Measurements from ENCODE around the gene CTTN.
"Not testable (repeated sequence)": the region's sequence is repeated elsewhere in the genome, so short reads cannot be mapped to it uniquely, and the experiment has no call there.

Gene CTTN

DNA sequence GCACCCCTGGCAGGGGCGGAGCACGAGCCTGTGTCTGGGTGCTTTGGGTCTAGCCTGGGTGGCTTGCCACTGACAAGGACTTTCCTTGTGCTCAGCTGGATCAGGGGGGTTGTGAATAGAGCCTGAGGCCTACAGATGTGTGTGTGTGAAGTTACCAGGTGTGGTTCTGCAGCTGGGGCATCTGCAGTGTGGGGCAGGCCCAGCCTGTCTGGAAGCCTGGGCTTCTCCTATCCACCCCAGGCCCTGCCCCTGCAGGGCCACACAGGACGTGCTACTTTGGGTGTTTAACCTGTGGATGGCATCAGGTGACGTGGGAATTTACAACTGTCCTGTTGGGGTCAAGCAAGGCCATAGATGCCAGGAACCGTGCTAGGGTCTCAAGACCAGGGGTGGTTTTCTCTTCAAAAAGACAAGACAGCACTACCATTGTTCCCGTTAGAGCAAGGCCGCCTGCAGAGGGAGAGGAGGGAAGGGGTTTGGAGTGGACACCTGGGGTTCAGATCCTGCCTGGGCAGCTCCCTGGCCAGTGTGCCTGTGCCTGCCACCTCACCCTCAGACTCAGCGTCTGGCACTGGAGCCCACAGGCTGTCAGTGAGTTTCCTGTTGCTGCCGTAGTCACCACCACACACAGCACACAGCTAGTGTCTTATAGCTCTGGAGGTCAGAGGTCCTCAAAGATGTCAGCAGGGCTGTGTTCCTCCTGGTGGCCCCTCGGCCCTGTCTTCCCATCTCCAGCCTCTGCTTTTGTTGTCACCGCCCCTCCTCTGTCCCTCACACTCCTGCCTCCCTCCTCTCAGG lies 31.6 kb downstream of the CTTN start:
- no peak for DNase-seq

DNA sequence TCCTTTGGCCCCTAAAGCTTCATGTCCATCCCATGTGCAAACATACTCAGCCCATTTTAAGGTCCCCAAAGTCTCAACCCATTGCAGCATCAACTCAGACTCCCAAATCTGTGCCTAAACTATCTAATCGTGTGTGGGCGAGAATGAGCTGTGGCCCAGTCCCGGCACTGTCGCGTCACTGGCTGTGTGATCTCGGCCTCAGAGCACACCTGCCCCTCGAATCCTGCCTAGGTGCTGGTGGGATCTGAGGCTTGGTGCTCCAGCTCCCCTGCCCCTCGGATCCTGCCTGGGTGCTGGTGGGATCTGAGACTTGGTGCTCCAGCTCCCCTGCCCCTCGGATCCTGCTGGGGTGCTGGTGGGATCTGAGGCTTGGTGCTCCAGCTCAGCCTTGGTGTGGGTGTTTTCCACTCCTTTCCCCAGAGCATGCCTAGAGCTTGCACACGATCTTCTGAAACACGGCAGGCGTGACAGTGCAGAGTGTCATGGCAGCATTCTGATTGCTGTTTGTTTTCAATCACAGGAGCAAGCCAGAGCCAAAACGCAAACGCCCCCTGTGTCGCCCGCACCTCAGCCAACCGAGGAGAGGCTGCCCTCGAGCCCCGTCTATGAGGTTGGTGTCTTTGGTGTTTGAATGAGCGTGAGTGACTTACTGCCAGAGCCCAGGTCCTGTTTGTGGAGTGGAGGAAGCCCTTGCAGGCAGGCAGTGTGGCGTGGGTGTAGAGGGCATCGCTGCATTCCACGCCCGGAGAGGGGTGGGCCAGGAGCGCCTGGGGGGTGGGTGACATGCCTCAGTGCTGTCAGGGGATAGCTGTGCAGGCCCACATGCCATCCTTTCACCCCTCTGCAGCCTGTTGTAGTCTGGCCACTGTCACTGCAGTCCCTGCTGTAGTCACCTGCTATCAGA lies 32.6 kb downstream of the CTTN start:
- DNase-seq = no peak

DNA sequence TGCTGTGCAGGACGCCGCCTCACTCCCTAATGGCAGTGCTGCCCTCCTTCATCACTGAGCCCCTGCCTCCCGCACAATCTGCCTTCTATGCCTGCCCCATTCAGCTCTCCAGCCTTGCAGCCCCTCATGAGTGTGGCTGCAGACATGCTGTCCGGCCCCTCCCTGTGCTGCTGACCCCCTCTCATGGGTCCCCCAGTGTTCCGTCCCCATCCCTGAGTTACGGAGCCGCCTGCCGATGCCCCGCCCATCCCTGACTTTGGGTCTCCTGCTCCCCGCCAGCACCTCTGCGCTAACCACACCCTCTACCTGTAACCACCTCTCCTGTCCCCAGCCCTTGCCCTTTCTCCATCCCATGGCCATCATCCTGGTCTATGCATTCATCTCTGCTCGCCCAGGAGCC lies 33.3 kb downstream of the CTTN start:
- DNase-seq = no peak

DNA sequence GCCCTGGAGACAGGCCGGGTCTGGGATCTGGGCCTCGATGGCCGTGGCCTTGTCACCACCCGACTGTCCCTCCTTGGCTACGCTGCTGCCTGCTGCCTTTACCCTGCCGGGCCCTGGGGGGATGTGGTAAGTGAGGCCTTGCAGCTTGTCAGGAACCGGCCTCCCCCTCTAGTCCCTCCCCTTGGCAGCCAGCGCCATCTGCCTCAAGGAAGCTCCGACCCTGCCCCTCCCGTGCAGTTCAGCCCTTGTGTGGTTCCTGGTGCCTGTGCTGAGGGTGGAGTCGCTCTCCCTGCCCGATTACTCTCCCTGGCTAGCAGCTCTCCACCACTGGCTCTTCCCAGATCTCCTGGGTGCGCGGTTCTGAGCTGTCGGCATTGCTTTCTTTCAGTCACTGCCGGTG lies 33.7 kb downstream of the CTTN start:
- no peak for DNase-seq

DNA sequence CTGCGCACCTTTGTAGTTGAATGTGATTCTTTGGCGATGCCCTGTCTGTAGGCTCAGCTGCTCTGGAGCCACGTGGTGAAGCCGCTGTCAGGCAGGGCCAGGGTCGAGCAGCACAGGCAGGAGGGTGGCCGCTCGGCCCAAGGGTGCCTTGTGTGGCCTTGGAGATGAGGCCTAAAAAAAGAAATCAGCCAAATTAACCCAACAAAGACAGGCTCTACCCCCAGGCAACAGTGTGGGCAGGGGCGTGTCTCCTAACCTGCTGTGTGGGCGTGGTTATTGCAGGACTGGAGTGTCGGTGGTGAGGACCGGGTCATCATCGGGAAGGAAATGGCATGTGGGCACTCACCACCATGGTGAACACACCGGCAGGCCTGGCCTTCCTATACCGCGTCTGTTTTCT lies 34.3 kb downstream of the CTTN start:
- DNase-seq = no peak

DNA sequence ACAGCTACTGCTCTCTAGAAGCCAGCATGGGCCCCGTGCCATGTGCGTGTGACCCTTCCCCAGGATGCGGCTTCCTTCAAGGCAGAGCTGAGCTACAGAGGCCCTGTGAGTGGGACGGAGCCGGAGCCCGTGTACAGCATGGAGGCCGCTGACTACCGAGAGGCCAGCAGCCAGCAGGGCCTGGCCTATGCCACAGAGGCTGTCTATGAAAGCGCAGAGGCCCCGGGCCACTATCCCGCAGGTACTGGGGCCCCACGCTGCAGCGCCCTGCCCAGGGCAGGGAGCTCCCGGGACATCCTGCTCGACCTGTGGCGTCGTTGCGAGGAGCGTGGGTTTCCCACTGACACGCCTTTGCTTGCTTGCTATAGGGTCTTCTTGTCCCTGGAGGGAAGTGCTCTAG lies 34.7 kb downstream of the CTTN start:
- DNase-seq = no peak

DNA sequence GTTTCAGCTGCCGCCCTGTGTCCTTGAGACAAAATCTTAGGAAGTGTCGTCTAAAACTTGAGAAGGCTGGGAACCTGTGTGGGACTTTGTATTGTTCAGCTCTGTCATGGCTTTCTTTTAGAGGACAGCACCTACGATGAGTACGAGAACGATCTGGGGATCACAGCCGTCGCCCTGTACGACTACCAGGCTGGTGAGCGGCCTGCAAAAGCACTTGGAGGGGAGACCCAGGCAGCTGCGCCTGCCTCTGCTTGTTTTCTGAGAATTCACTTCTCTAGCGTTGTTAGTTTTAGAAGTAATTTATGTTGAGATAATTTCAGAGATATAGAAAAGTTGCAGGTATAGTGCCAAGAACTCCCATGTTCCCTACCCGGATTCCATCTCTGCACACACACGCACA lies 35.2 kb downstream of the CTTN start:
- no peak for DNase-seq

DNA sequence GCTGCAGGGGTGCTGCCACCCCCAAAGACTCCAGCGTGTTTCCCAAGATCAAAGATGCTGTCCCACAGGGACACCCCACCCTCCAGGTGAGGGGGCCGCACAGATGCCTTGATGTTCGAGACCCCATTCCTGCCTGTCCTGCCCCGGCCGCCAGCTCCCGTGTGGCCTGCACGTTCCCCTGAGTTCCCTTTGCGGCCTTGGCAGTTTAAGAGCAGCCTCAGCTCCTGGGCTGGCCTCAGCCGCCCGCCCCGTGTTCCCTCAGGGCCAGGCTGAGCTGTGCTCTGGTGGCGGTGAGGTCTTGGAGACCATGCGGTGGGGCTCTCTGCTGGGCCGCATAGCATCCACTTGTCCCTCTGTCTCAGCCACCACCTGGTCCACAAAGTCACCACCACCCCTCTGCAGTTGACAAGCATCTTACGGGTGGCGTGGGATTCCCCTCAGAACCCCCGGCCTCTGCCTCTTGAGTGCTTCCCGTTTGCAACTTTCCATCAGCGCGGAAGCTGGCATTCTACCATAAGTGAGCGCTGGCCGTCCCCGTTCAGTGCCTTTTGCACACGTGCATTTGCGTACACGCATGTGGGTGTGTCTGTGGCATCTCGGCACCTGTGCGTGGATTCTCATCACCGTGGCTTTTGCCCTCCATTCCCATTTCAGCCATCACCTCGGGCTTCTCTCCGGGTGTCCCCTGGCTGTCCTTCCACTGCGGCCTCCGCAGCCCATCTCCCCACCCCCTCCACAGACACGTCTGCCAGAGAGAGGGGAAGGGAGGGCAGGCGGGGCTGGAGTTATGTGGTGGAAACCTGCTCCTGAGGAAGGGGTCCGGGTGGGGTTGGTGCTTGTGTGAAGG lies 35.9 kb downstream of the CTTN start:
- DNase-seq = no peak

DNA sequence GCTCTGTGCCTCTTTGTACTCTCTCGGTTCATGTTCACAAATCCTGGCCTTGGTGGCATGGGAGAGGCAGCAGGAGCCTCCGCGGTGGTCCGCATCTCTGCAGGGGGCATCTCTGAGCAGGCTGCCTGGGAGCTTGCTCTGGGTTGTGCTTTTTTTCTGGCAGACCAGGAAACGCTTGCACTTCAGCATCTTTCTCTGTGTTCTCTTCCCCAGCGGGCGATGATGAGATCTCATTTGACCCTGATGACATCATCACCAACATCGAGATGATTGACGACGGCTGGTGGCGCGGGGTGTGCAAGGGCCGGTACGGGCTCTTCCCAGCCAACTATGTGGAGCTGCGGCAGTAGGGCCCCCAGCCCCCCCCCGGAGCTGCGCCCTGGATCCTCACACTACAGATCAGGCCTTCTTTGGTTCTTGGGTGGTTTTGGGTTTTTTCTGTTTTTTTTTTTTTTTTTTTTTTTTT lies 36.5 kb downstream of the CTTN start:
- DNase-seq = no peak

DNA sequence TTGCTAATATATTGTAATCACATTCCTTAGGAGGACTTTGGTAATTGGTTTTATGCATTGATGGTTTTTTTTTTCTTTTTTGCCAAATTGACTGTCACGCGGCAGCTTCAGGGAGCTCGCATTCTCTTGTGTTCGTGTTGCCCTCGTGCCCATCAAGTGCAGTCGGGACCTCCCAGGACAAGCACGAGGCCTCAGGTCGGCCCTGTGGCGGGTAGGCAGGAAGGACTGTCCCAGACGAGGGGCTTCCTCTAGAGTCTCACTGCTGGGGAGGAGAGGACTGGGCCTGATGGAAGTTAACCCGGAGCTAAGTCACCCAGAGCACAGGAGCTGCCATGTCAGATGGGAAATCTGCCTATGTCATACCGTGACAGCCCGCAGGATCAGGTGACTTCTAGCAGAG lies 37.0 kb downstream of the CTTN start:
- no peak for DNase-seq

DNA sequence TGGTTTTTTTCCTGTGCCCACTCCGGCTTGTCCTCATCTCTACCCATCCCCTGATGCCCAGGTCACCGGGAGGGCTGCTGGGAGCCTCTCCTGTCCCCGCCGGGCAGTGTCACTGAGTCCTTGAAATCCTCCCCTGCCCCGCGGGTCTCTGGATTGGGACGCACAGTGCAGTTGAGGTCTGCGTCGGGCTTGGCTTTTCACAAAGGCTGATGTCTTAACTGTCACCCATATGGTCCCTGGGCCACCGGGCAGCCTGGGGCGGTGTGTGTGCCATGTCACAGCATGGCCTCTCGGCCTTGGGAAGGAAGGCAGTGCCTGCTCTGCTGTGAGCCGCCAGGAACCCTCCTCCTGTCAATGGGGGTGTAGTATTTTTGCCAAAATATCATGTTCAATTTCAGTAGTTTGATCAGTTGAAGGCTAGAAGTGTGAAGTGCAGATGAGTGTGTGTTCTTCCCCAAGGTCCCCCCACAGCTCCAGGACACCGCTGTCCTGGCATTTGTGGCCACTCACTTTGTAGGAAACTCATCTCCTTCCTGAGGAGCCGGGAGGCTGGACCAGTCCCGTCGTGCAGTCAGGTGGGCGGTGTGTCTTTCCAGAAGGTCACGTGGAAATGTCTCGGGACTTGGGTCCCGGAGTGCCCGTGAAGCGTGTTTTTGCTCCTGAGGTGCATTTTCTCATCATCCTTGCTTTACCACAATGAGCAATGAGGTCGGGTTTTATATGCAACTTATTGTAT lies 37.6 kb downstream of the CTTN start:
- DNase-seq = no peak

DNA sequence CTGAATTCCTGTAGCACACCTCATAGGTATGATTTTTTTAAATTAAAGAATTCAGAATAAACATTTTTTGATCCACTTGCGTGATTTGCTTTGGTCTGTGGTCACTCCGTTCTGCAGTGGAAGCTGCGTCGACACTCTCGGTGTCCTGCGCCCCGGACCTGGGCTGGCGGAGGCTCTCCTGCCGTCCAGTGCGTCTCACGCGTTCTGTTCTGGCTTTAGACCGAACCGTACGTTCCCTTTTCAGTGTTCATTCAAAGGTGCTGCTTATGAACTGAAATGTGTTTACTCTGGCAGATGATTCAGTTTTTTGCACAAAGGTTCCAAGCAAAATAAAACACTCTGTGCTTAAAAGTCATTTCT lies 38.2 kb downstream of the CTTN start:
- DNase-seq = no peak

DNA sequence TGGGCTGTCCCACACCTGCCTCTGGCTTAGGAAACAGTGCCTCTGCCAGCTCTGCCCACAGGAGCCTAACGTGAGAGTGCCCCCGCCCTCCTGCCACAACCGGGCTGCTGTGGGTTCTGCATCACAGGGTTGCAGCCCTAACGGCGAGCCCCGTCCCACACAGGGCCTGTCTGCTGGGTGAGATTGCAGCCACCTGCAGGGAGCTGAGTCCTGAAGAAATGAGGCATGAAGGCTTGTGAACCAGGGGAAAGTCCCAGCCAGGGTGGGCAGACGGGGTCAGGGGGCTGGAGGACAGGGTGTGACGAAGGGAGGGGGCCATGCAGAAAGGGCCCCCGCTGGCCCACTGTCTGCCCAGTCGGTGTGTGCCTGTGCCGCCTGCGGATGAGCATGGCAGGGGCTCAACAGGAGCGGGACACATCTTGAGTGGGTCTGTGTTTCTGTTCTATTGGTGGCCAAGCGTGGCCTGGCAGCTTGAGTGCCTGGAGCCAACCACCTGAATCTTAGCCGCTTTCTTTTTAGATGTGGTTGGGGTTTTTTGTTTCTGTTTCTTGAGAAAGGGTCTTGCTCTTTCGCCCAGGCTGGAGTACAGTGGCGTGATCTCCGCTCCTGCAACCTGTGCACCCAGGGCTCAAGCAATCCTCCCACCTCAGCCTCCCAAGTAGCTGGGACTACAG lies 38.9 kb downstream of the CTTN start:
- DNase-seq = no peak

DNA sequence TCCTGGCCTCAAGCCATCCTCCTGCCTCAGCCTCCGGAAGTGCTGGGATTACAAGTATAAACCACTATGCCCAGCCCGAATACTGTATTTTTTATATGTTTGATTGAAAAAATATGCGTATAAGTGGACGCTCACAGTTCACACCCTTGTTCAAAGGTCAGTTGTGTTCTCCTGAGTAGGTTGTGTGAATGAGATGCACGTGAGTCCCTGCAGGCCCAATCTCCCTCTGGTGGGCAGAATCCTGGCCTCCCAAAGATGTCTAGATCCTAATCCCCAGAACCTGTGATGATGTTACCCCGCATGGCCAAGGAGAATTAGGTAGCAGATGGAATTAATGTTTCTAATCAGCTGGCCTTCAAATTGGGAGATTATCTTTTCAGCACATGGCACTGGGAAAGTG lies 41.9 kb downstream of the CTTN start:
- no peak for DNase-seq

DNA sequence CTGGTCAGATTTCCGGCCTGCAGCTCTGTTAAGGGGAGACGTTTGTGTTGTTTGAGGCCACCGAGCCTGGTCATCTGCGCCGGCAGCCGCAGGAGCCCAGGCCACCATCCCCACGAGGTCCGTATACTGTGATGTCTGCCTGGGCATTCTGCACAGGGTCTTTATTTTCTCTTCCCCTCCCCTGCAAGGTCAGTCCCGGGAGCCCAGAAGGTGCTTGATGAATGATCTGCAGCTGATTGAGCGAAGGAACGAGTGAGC lies 45.4 kb downstream of the CTTN start:
- no peak for DNase-seq

DNA sequence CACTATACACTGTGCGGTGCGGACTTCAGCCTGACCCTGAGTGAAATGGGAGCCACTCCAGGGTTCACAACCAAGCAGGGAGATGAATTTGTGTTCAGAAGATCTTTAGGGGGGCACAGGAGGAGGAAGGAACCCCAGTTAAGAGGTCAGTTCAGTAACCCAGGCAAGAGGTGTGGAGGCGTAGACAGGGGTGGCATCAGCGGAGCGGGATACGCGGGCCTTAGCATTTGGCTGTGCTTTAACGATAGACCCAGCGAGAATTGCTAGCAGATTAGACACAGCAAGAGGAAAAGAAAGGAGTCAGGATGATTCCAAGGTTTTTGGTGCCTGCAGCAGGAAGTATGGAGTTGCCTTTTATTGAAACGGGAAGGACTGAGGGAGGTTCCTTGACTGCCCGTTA lies 46.8 kb downstream of the CTTN start:
- DNase-seq = no peak

DNA sequence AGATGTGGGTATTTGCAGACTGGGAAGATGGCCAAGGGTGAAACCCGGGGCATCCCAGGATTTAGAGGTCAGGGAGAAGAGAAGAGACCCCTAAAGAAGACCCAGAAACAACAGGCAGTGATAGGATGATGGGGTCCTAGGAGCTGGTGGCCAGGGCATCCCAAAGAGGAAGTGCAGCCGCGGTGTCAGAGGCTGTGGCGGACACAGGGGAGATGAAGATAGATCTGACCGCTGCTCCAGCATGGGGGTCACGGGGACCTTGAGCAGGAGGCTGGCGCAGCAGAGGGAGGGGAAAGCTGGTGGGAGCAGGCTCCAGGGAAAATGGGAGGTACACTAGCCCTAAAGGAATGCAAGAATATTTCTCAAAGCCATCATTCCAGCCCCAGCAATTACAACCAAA lies 47.3 kb downstream of the CTTN start:
- no peak for DNase-seq

DNA sequence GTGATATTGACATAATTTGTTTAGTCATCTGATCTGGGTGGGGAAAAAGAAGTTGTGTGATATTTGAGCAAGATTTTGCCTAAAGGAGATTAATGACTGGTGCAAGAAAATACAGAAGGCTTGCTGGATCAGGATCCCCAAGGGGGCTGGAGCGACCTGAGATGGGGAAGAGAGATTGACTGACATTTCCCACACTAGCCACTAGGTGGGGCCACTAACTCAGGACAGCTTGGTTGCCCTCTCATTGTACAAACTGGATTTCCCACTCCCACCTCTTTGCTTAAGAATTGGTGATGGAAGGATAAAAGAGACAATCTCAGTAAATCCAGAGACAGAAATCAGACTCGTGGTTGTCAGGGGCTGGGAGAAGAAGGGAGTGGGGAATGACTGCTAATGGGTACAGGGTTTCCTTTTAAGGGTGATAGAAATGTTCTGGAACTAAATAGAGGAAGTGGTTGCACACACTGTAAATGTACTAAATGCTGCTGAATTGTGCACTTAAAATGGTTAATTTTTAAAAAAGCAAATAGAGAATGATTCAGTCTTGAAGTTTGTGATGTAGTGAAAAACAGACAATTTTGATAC lies 50.7 kb downstream of the CTTN start:
- DNase-seq = no peak

DNA sequence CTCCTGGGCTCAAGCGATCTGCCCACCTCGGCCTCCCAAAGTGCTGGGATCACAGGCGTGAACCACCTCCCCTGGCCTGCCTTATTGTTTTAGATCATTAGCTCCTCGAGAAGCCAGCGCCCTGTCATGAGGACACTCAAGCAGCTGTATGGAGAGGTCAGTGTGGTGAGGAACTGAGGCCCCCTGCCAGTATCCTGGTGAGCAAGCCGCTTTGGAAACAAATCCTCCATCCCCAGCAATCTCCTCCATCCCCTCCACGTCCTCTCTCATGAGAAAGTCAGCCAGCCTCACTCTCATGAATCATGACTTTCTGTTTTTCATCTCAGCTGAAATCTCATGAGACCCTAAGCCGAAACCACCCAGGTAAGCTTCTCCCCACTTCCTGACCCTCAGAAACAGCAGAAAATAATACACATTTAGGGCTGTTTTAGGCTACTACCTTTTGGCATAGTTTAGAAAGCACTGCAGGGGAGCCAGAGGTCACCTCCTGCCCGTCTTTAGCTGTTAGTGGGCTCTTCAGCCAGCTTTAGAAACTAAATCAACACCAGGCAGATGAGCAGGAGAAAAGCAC lies 56.0 kb downstream of the CTTN start:
- no peak for DNase-seq

DNA sequence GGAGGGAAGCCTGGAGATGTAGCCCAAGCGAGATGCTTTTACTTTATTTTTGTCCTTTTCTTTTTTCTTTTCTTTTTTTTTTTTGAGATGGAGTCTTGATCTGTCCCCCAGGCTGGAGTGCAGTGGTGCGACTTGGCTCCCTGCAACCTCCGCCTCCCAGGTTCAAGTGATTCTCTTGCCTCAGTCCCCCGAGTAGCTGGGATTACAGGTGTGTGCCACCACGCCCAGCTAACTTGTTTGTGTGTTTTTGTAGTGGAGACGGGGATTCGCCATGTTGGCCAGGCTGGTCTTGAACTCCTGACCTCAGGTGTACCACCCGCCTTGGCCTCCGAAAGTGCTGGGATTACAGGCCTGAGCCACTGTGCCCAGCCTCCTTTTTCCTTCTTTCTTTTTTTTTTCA lies 56.5 kb downstream of the CTTN start:
- DNase-seq = not testable (repeated sequence)

DNA sequence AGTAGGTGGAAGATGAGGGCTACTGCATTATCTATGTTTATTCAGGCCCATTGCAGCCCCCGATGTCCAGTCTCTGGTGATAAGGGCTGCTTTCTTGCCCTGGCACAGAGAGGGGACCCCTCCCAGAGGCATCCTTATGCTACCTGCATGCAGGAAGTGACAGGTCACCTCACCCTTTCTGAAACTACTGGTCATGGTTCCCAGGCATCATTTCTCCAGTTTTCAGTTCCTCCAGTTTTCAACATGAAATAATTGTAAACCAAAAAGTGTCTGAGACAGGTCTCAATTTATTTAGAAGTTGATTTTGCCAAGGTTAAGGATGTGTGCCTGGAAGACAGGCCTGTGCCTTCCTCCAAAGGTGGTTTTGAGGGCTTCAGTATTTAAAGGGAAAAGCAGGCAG lies 57.0 kb downstream of the CTTN start:
- no peak for DNase-seq
